Bone marrow (tissue), 2 donors: ENCODE results near the gene THAP7.
"Not testable (repeated sequence)": the region's sequence is repeated elsewhere in the genome, so short reads cannot be mapped to it uniquely, and the experiment has no call there.

Experiments used
- DNase-seq, 2 donors: peaks; one replicate each; lab custom pipeline; 2025; lab: John Stamatoyannopoulos, UW

Gene THAP7

GRCh38 chr22:21013657-21014201 is 11.8 kb upstream of the THAP7 start:
- no peak for DNase-seq

- no peak for DNase-seq
Measured at GRCh38 chr22:21012446-21013407, 10.8 kb upstream of the THAP7 start.

- no peak for DNase-seq
Measured at GRCh38 chr22:21010426-21011113, 8.7 kb upstream of the THAP7 start.

- DNase-seq = no peak
Measured at GRCh38 chr22:21009638-21010425, 7.9 kb upstream of the THAP7 start.

GRCh38 chr22:21009208-21009607 is 7.3 kb upstream of the THAP7 start:
- DNase-seq = not testable (repeated sequence)

GRCh38 chr22:21003782-21004181 is 1.9 kb upstream of the THAP7 start:
- no peak for DNase-seq

- DNase-seq = no peak
Measured at GRCh38 chr22:21000987-21001600, 824 bp downstream of the THAP7 start.

GRCh38 chr22:21000207-21000986 is 1.5 kb downstream of the THAP7 start:
- no peak for DNase-seq

GRCh38 chr22:20999350-21000206 is 2.3 kb downstream of the THAP7 start:
- DNase-seq = no peak

- no peak for DNase-seq
Measured at GRCh38 chr22:20998411-20999336, 3.2 kb downstream of the THAP7 start.

GRCh38 chr22:20997536-20998257 is 4.2 kb downstream of the THAP7 start:
- DNase-seq = no peak

GRCh38 chr22:20996598-20997535 is 5.1 kb downstream of the THAP7 start:
- no peak for DNase-seq

GRCh38 chr22:20996031-20996410 is 5.9 kb downstream of the THAP7 start:
- DNase-seq = no peak

- no peak for DNase-seq
Measured at GRCh38 chr22:20995329-20996030, 6.4 kb downstream of the THAP7 start.

- no peak for DNase-seq
Measured at GRCh38 chr22:20994902-20995241, 7.0 kb downstream of the THAP7 start.

GRCh38 chr22:20994128-20994901 is 7.6 kb downstream of the THAP7 start:
- no peak for DNase-seq
